HEK293 (cell line): ENCODE results near the gene ANKAR.

Experiments used
- CTCF ChIA-PET: fragments of 350-600 bp; formaldehyde crosslinking; extraction: SDS; loops from one replicate; lab custom pipeline; 2021; ENCODE audit warnings: antibody characterized with exemption; lab: Yijun Ruan, JAX
- POLR2A ChIA-PET: fragments of 300-600 bp; formaldehyde crosslinking; extraction: SDS; loops from one replicate; lab custom pipeline; 2020; ENCODE audit warnings: antibody characterized with exemption, inconsistent platforms; lab: Yijun Ruan, JAX
- H3K27ac ChIP-seq: fragments of 200-500 bp; sonication (Bioruptor generic); 2 replicates; pipeline ENCODE4 v1.5.1; 2014; ENCODE audit warnings: low read depth, low read length, control low read depth, inconsistent platforms; ENCODE audit errors: extremely low read depth
- H3K36me3 ChIP-seq, 2 experiments: fragments of 200-500 bp in 1 of 2; sonication (Bioruptor generic) in 1 of 2; 1 replicate in 1 of 2; 2 replicates in 1 of 2; pipeline ENCODE4 v1.5.1; 2014 to 2017; ENCODE audit warnings: inconsistent platforms in 2 of 2, low read length in 2 of 2; ENCODE audit not compliant: control insufficient read depth in 2 of 2, insufficient read depth in 1 of 2
- H3K4me1 ChIP-seq: fragments of 200-500 bp; sonication (Bioruptor generic); 2 replicates; pipeline ENCODE4 v1.5.1; 2014; ENCODE audit warnings: mild to moderate bottlenecking, low read length, inconsistent platforms; ENCODE audit not compliant: control insufficient read depth, insufficient read depth
- H3K4me3 ChIP-seq: 2 replicates; pipeline ENCODE4 v1.5.1; 2011; ENCODE audit warnings: low read depth, mild to moderate bottlenecking, control low read depth, low read length, moderate library complexity
- H3K9me3 ChIP-seq: fragments of 200-500 bp; sonication (Bioruptor generic); 2 replicates; pipeline ENCODE4 v1.5.1; 2014; ENCODE audit warnings: low read depth, low read length, inconsistent platforms; ENCODE audit not compliant: control insufficient read depth, insufficient read depth
- GLI4 ChIP-seq: fragments of 450-650 bp; formaldehyde crosslinking; IDR thresholded peaks from 2 replicates; pipeline ENCODE4 v1.5.1; 2016; ENCODE audit warnings: missing biosample characterization, missing genetic modification characterization
- KLF7 ChIP-seq: fragments of 450-650 bp; formaldehyde crosslinking; IDR thresholded peaks from 2 replicates; pipeline ENCODE4 v1.5.1; 2016; ENCODE audit warnings: missing biosample characterization, missing genetic modification characterization, borderline replicate concordance
- ZIC2 ChIP-seq: fragments of 450-650 bp; formaldehyde crosslinking; IDR thresholded peaks from 2 replicates; pipeline ENCODE4 v1.5.1; 2016; ENCODE audit warnings: missing biosample characterization, missing genetic modification characterization
- ZNF155 ChIP-seq: fragments of 450-650 bp; formaldehyde crosslinking; IDR thresholded peaks from 2 replicates; pipeline ENCODE4 v1.5.1; 2016; ENCODE audit warnings: missing biosample characterization, missing genetic modification characterization
- ZNF223 ChIP-seq: fragments of 450-650 bp; formaldehyde crosslinking; IDR thresholded peaks from 2 replicates; pipeline ENCODE4 v1.5.1; 2016; ENCODE audit warnings: missing biosample characterization, missing genetic modification characterization
- ZNF311 ChIP-seq: fragments of 450-650 bp; formaldehyde crosslinking; IDR thresholded peaks from 2 replicates; pipeline ENCODE4 v1.5.1; 2017; ENCODE audit warnings: missing biosample characterization, missing genetic modification characterization, borderline replicate concordance
- ZNF324 ChIP-seq: fragments of 450-650 bp; formaldehyde crosslinking; IDR thresholded peaks from 2 replicates; pipeline ENCODE4 v1.5.1; 2016; ENCODE audit warnings: missing biosample characterization, missing genetic modification characterization
- ZNF335 ChIP-seq: fragments of 450-650 bp; formaldehyde crosslinking; conservative IDR thresholded peaks from 2 replicates; pipeline ENCODE4 v1.5.1; 2016; ENCODE audit warnings: missing biosample characterization, missing genetic modification characterization
- ZNF416 ChIP-seq: fragments of 450-650 bp; formaldehyde crosslinking; IDR thresholded peaks from 2 replicates; pipeline ENCODE4 v1.5.1; 2016; ENCODE audit warnings: missing biosample characterization, missing genetic modification characterization
- ZNF530 ChIP-seq: fragments of 450-650 bp; formaldehyde crosslinking; IDR thresholded peaks from 2 replicates; pipeline ENCODE4 v1.5.1; 2016; ENCODE audit warnings: low read depth, missing biosample characterization, missing genetic modification characterization
- ZNF623 ChIP-seq: fragments of 450-650 bp; formaldehyde crosslinking; IDR thresholded peaks from 2 replicates; pipeline ENCODE4 v1.5.1; 2016; ENCODE audit warnings: missing biosample characterization, missing genetic modification characterization
- ZNF658 ChIP-seq: fragments of 450-650 bp; formaldehyde crosslinking; IDR thresholded peaks from 2 replicates; pipeline ENCODE4; 2016; ENCODE audit warnings: missing biosample characterization, missing genetic modification characterization
- ZNF701 ChIP-seq: fragments of 450-650 bp; formaldehyde crosslinking; IDR thresholded peaks from 2 replicates; pipeline ENCODE4 v1.5.1; 2016; ENCODE audit warnings: missing biosample characterization, missing genetic modification characterization
- ZNF76 ChIP-seq: fragments of 450-650 bp; formaldehyde crosslinking; IDR thresholded peaks from 2 replicates; pipeline ENCODE4; 2016; ENCODE audit warnings: low read depth, missing biosample characterization, missing genetic modification characterization, borderline replicate concordance
- TF ChIP-seq, protein P1 (sequence below): fragments of 450-650 bp; IDR thresholded peaks from 2 replicates; pipeline ENCODE4 v1.5.1; 2018; ENCODE audit warnings: missing biosample characterization, missing genetic modification characterization
- TF ChIP-seq, protein P2 (sequence below): fragments of 450-650 bp; formaldehyde crosslinking; IDR thresholded peaks from 2 replicates; pipeline ENCODE4 v1.5.1; 2016; ENCODE audit warnings: missing biosample characterization, missing genetic modification characterization
- TF ChIP-seq, protein P3 (sequence below): fragments of 450-650 bp; formaldehyde crosslinking; IDR thresholded peaks from 2 replicates; pipeline ENCODE4 v1.5.1; 2017; ENCODE audit warnings: missing biosample characterization, mild to moderate bottlenecking, missing genetic modification characterization, moderate library complexity
- TF ChIP-seq, protein P4 (sequence below): fragments of 450-650 bp; formaldehyde crosslinking; IDR thresholded peaks from 2 replicates; pipeline ENCODE4 v1.5.1; 2016; ENCODE audit warnings: missing biosample characterization, missing genetic modification characterization
- TF ChIP-seq, protein P5 (sequence below): fragments of 450-650 bp; formaldehyde crosslinking; IDR thresholded peaks from 2 replicates; pipeline ENCODE4 v1.5.1; 2017; ENCODE audit warnings: missing biosample characterization, missing genetic modification characterization

The ANKAR gene

DNA sequence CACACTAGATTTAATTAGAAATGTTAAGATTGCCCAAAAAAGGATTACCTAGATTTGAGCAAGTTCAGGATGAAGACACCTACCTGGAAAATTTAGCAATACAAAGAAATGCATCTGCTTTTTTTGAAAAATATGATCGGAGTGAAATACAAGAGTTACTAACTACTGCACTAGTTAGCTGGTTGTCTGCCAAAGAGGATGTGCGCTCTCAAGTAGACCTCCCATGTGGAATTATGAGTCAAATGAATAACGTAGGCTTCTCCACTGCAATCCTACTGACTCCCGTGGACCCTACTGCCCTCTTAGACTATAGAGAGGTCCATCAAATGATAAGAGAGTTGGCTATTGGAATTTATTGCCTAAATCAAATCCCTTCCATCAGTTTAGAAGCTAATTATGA lies 2.0 kb downstream of the ANKAR start:
- TF ChIP-seq ZNF416 (tag by site-specific recombination) (no peak), ZNF155 (tag by site-specific recombination) (no peak), ZNF658 (tag by site-specific recombination) (no peak), GLI4 (no peak)
- TF ChIP-seq, protein P1, sequence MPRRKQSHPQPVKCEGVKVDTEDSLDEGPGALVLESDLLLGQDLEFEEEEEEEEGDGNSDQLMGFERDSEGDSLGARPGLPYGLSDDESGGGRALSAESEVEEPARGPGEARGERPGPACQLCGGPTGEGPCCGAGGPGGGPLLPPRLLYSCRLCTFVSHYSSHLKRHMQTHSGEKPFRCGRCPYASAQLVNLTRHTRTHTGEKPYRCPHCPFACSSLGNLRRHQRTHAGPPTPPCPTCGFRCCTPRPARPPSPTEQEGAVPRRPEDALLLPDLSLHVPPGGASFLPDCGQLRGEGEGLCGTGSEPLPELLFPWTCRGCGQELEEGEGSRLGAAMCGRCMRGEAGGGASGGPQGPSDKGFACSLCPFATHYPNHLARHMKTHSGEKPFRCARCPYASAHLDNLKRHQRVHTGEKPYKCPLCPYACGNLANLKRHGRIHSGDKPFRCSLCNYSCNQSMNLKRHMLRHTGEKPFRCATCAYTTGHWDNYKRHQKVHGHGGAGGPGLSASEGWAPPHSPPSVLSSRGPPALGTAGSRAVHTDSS = no peak
- TF ChIP-seq, protein P2, sequence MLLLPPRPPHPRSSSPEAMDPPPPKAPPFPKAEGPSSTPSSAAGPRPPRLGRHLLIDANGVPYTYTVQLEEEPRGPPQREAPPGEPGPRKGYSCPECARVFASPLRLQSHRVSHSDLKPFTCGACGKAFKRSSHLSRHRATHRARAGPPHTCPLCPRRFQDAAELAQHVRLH (tag by site-specific recombination) = no peak
- Histone ChIP-seq H3K4me1 (no peaks in the 10 kb centered on the region; the same call in 1 of the 2 replicates), H3K9me3 (no peaks in the 10 kb centered on the region), H3K36me3 (peaks cover 8 to 64% of the 10 kb centered on the region in 2 experiments), H3K27ac (no peak overlapping the region), H3K4me3 (no peak overlapping the region)
- ChIA-PET POLR2A (interaction anchor here (0.7 kb wide), 1 partner anchor 15 kb away, joined by 3 read pairs; the partner anchor contains the start of gene ASNSD1), CTCF (interaction anchor here (1.4 to 1.8 kb wide), 3 partner anchors 11 to 26 kb away, joined by 6 to 11 read pairs (median 7); no protein-coding TSS in a partner anchor)

DNA sequence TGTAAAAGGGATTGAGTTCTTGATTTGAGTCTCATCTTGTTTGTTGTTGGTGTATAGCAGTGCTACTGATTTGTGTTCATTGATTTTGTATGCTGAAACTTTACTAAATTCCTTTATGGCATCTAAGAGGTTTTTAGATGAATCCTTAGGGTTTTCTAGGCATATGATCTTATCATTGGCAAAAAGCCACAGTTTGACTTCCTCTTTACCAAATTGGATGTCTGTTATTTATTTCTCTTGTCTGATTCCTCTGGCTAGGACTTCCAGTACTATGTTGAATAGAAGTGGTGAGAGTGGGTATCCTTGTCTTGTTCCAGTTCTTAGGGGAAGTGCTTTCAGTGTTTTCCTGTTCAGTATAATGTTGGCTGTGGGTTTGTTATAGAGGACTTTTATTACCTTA lies 4.8 kb downstream of the ANKAR start:
- Histone ChIP-seq H3K27ac (no peak overlapping the region), H3K36me3 (peaks cover 8 to 44% of the 10 kb centered on the region in 2 experiments), H3K4me3 (no peak overlapping the region), H3K9me3 (no peaks in the 10 kb centered on the region), H3K4me1 (no peaks in the 10 kb centered on the region; the same call in 1 of the 2 replicates)
- CTCF ChIA-PET = no interaction called here
- POLR2A ChIA-PET = no interaction called here
- no peak for TF ChIP-seq ZNF623 (tag by site-specific recombination)

DNA sequence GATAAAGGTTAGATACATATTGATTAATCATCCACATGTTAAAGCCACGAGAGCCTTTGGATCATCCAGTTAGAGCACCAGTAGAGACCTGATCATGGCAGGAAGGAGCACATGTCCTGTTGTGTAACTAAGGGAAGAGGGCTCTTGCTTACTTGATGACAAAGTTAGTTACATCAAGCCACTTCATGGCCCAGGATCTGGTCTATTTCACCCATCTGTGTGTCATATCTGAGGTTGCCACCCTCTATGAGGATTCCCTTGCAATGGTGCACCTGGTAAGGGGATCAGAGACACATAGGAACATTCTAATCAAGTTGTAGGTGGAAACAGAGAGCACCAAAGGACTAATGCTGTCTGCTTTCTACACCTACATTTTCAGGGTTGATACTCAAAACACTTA lies 6.7 kb downstream of the ANKAR start:
- CTCF ChIA-PET = interaction anchor here (0.6 to 0.7 kb wide), 2 partner anchors 30 to 301 kb away, joined by 3 read pairs; no protein-coding TSS in a partner anchor
- no peak overlapping the region for H3K27ac ChIP-seq
- TF ChIP-seq ZNF324 (tag by site-specific recombination) (no peak), ZNF701 (tag by site-specific recombination) (no peak)
- TF ChIP-seq, all 188 proteins: peak for 0
- H3K36me3 ChIP-seq = peaks cover under 1 to 27% of the 10 kb centered on the region in 2 experiments
- H3K9me3 ChIP-seq = no peaks in the 10 kb centered on the region
- H3K4me1 ChIP-seq = peaks cover 7% of the 10 kb centered on the region
- no peak overlapping the region for H3K4me3 ChIP-seq
- POLR2A ChIA-PET = no interaction called here

DNA sequence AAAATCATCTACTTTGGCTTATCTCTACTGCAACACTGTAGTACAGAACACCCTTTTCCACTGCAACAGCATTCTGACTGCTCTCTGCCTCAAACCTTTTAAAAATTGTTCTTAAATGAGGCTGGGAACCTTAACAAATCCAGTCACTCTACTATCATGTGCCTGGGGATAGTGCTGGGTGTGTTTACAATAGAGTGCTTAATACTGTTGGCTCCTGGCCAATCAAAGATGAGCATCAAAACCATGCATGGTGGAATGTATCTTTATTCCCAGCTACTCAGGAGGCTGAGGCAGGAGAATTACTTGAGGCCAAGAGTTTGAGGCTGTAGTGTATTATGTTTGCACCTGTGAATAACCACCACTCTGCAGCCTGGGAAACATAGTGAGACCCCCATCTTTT lies 7.4 kb downstream of the ANKAR start:
- H3K4me1 ChIP-seq = peaks cover 8% of the 10 kb centered on the region
- no peak overlapping the region for H3K27ac ChIP-seq
- no peaks in the 10 kb centered on the region for H3K9me3 ChIP-seq
- peaks cover 0 to 20% of the 10 kb centered on the region in 2 experiments; a peak in 2 of 3 replicates for H3K36me3 ChIP-seq
- TF ChIP-seq, protein P3, sequence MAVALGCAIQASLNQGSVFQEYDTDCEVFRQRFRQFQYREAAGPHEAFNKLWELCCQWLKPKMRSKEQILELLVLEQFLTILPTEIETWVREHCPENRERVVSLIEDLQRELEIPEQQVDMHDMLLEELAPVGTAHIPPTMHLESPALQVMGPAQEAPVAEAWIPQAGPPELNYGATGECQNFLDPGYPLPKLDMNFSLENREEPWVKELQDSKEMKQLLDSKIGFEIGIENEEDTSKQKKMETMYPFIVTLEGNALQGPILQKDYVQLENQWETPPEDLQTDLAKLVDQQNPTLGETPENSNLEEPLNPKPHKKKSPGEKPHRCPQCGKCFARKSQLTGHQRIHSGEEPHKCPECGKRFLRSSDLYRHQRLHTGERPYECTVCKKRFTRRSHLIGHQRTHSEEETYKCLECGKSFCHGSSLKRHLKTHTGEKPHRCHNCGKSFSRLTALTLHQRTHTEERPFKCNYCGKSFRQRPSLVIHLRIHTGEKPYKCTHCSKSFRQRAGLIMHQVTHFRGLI (tag by site-specific recombination) = no peak
- no peak for TF ChIP-seq ZNF223 (tag by site-specific recombination)
- no peak for TF ChIP-seq ZNF530
- TF ChIP-seq ZNF76 = no peak
- TF ChIP-seq ZNF155 (tag by site-specific recombination) = no peak
- no peak for TF ChIP-seq ZIC2 (tag by site-specific recombination)
- no peak for TF ChIP-seq ZNF311 (tag by site-specific recombination)
- no peak for TF ChIP-seq ZNF335 (tag by site-specific recombination)
- TF ChIP-seq, protein P4, sequence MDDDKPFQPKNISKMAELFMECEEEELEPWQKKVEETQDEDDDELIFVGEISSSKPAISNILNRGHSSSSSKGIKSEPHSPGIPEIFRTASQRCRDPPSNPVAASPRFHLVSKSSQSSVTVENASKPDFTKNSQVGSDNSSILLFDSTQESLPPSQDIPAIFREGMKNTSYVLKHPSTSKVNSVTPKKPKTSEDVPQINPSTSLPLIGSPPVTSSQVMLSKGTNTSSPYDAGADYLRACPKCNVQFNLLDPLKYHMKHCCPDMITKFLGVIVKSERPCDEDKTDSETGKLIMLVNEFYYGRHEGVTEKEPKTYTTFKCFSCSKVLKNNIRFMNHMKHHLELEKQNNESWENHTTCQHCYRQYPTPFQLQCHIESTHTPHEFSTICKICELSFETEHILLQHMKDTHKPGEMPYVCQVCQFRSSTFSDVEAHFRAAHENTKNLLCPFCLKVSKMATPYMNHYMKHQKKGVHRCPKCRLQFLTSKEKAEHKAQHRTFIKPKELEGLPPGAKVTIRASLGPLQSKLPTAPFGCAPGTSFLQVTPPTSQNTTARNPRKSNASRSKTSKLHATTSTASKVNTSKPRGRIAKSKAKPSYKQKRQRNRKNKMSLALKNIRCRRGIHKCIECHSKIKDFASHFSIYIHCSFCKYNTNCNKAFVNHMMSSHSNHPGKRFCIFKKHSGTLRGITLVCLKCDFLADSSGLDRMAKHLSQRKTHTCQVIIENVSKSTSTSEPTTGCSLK (tag by site-specific recombination) = no peak
- TF ChIP-seq, protein P5, sequence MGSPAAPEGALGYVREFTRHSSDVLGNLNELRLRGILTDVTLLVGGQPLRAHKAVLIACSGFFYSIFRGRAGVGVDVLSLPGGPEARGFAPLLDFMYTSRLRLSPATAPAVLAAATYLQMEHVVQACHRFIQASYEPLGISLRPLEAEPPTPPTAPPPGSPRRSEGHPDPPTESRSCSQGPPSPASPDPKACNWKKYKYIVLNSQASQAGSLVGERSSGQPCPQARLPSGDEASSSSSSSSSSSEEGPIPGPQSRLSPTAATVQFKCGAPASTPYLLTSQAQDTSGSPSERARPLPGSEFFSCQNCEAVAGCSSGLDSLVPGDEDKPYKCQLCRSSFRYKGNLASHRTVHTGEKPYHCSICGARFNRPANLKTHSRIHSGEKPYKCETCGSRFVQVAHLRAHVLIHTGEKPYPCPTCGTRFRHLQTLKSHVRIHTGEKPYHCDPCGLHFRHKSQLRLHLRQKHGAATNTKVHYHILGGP = no peak
- TF ChIP-seq KLF7 = no peak
- H3K4me3 ChIP-seq = no peak overlapping the region
- POLR2A ChIA-PET = interaction anchor here (0.6 kb wide), 1 partner anchor 12 kb away, joined by 8 read pairs; no protein-coding TSS in a partner anchor
- CTCF ChIA-PET = interaction anchor here (0.6 to 0.7 kb wide), 2 partner anchors 29 to 300 kb away, joined by 3 read pairs; no protein-coding TSS in a partner anchor
